Karpas-422 (cell line): ENCODE data around the gene DLGAP1. TPM values are rescaled to one million over a fixed set of nuclear protein-coding genes. Genes with fewer than 3 reads are reported as not detected.
"Not testable (repeated sequence)": the region's sequence is repeated elsewhere in the genome, so short reads cannot be mapped to it uniquely, and the experiment has no call there.

ENCODE experiments used
- DNase-seq: peaks from one replicate; pipeline ENCODE4 v3.0.0-alpha.2; 2015
- H2AFZ ChIP-seq: fragments of 200-600 bp; sonication (generic); 2 replicates; pipeline ENCODE4 v1.6.1; 2014; ENCODE audit warnings: antibody characterized with exemption, low read length, mixed read lengths
- H3K27ac ChIP-seq: fragments of 200-600 bp; sonication (generic); 2 replicates; pipeline ENCODE4 v1.5.1; 2014; ENCODE audit warnings: mild to moderate bottlenecking, low read length, moderate library complexity
- H3K27me3 ChIP-seq: fragments of 200-600 bp; sonication (generic); 2 replicates; pipeline ENCODE4 v1.6.1; 2014; ENCODE audit warnings: low read length, mixed read lengths
- H3K36me3 ChIP-seq: fragments of 200-600 bp; sonication (generic); 2 replicates; pipeline ENCODE4 v1.6.1; 2014; ENCODE audit warnings: low read length, mixed read lengths; ENCODE audit not compliant: insufficient read depth
- H3K4me1 ChIP-seq: fragments of 200-600 bp; sonication (generic); 2 replicates; pipeline ENCODE4 v1.6.1; 2014; ENCODE audit warnings: mild to moderate bottlenecking, low read length, mixed read lengths
- H3K4me2 ChIP-seq: fragments of 200-600 bp; sonication (generic); 2 replicates; pipeline ENCODE4 v1.6.1; 2014; ENCODE audit warnings: low read length, low read depth, mild to moderate bottlenecking; ENCODE audit not compliant: poor library complexity, severe bottlenecking
- H3K4me3 ChIP-seq: fragments of 200-600 bp; sonication (generic); 2 replicates; pipeline ENCODE4 v1.5.1; 2014; ENCODE audit warnings: mild to moderate bottlenecking, antibody characterized with exemption, low read length, mixed read lengths
- H3K79me2 ChIP-seq: fragments of 200-600 bp; sonication (generic); 2 replicates; pipeline ENCODE4 v1.6.1; 2014; ENCODE audit warnings: mild to moderate bottlenecking, low read length, mixed read lengths
- H3K9ac ChIP-seq: fragments of 200-600 bp; sonication (generic); 2 replicates; pipeline ENCODE4 v1.6.0; 2014; ENCODE audit warnings: low read length
- H3K9me2 ChIP-seq: fragments of 200-600 bp; sonication (generic), shearing (Covaris generic); replicated peaks from 2 replicates; pipeline ENCODE4 v1.6.0; 2014; ENCODE audit warnings: mild to moderate bottlenecking, low read length, moderate library complexity; ENCODE audit not compliant: insufficient read depth
- H3K9me3 ChIP-seq: fragments of 300-700, 200-600 bp; sonication (generic); 2 replicates; pipeline ENCODE4 v1.6.1; 2014; ENCODE audit warnings: low read length, mixed read lengths
- H4K20me1 ChIP-seq: fragments of 200-600 bp; sonication (generic); 2 replicates; pipeline ENCODE4 v1.6.1; 2014; ENCODE audit warnings: mild to moderate bottlenecking, antibody characterized with exemption, low read length, low read depth; ENCODE audit not compliant: insufficient read depth
- total RNA-seq: library from RNA; depleted of rRNA; stranded (reverse); fragments of >200 nt; shearing (Covaris generic); gene quantifications from 2 replicates; pipeline ENCODE4 v1.2.3, GENCODE V29; 2014; ENCODE audit warnings: low replicate concordance

Gene DLGAP1
- total RNA-seq, 1 experiment from 2014 or later: 8.8 TPM

DNA sequence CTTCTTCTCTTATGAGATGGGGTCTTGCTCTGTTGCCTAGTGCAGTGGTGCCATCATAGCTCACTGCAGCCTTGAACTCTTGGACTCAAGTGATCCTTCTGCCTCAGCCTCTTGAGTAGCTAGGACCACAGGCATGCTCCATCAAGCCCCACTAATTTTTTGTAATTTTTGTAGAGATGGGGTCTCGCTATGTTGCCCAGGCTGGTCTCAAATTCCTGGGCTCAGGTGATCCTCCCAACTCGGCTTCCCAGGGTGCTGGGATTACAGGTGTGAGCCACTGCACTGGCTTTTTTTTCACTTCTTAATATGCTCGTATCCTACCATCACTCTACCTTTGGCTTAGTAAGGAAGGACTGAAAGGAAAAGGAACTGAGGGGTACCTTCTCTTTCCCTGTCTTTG, 983.0 kb downstream of the DLGAP1 start:
- H3K4me3 ChIP-seq, H4K20me1 ChIP-seq, H3K9ac ChIP-seq: not testable (repeated sequence)

DNA sequence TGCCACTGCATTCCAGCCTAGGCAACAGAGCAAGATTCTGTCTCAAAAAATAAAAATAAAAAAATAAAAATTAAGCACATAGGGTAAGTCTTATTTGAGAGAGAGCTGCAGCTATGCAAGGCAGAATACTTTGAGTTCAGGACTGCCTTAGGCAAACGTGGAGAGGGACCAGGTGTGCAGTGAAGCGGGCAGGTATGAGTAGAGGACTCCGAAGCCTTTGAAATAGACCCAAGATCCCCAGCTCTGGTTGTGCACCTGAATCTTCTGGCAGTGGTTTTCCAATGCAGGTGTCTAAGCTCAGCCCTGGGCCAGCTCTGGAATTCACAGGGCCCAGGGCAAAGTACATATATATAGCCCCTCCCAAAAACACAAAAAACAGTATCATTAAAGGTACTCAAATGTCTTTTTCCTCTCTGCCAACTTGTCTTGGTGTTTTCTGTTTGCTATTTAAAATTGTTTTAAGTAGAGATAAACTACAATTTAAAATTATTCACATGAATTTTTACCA, 983.9 kb downstream of the DLGAP1 start:
- Histone ChIP-seq H3K36me3 (no peaks in the 10 kb centered on the region; the same call in 1 of the 2 replicates), H3K27ac (no peak overlapping the region), H4K20me1 (no peaks in the 10 kb centered on the region), H3K9me3 (no peaks in the 10 kb centered on the region), H3K27me3 (no peaks in the 10 kb centered on the region), H3K79me2 (no peaks in the 10 kb centered on the region), H3K9me2 (no peaks in the 10 kb centered on the region), H3K9ac (no peak overlapping the region), H3K4me3 (no peak overlapping the region), H2AFZ (no peak overlapping the region), H3K4me2 (no peak overlapping the region), H3K4me1 (peaks cover 9% of the 10 kb centered on the region)
- no peak for DNase-seq

More for the DNA sequence above, 983.0 kb downstream of the DLGAP1 start:
- H3K79me2 ChIP-seq, H3K4me1 ChIP-seq, H3K27me3 ChIP-seq, DNase-seq, H3K27ac ChIP-seq, H3K36me3 ChIP-seq, H2AFZ ChIP-seq, H3K9me2 ChIP-seq, H3K4me2 ChIP-seq, H3K9me3 ChIP-seq: not testable (repeated sequence)

DNA sequence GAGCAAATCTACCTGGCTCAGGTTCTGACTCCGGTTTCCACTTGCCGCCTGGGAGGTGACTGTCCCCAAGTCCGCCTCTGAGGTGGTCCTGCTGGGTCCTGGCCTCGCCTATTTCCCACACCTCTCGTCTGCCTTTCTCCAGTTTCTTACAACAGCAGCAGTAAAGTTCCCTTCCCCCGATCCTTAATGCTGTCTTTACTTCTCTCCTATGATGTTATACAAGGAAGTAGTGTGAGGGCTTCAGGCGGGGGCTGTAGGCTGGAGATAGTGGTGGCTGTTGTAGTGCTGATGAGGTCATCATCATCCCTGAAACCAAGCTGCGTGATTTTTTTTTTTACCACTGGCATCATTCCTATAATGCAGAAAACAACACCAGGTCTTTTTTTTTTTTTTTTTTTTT, 986.3 kb downstream of the DLGAP1 start:
- H3K9me2 ChIP-seq: no peaks in the 10 kb centered on the region
- H3K4me3 ChIP-seq: no peak overlapping the region
- no peaks in the 10 kb centered on the region for H3K9me3 ChIP-seq
- no peak for DNase-seq
- no peaks in the 10 kb centered on the region for H3K79me2 ChIP-seq
- H2AFZ ChIP-seq: no peak overlapping the region
- H3K27ac ChIP-seq: no peak overlapping the region
- H4K20me1 ChIP-seq: no peaks in the 10 kb centered on the region
- H3K4me2 ChIP-seq: no peak overlapping the region
- H3K9ac ChIP-seq: no peak overlapping the region
- H3K4me1 ChIP-seq: peaks cover 14% of the 10 kb centered on the region
- no peaks in the 10 kb centered on the region for H3K27me3 ChIP-seq
- H3K36me3 ChIP-seq: no peaks in the 10 kb centered on the region

DNA sequence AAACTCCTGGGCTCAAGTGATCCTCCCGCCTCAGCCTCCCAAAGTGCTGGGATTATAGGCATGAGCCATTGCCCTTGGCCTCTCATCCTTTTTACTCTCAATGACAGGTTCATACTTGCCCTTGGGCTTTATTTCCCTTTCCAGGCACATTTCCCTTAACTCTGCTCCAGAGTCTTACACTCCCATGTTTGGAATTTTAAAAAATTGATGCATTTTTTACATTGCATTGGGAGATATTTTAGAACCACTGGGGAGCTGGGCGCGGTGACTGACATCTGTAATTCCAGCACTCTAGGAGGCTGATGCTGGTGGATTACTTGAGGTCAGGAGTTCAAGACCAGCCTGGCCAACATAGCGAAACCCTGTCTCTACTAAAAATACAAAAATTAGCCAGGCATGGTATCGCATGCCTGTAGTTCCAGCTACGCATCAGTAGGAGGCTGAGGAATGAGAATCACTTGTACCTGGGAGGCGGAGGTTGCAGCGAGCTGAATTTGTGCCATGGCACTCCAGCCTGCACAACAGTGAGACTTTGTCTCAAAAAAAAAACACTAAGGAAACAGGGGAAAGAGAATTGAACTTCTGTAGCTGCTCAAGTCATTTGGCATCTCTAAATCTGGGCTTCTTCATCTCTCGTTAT, 986.9 kb downstream of the DLGAP1 start:
- H3K36me3 ChIP-seq: no peaks in the 10 kb centered on the region
- no peak overlapping the region for H2AFZ ChIP-seq
- H3K27ac ChIP-seq: no peak overlapping the region
- H3K27me3 ChIP-seq: no peaks in the 10 kb centered on the region
- DNase-seq: no peak
- no peak overlapping the region for H3K4me2 ChIP-seq
- H3K4me1 ChIP-seq: peaks cover 14% of the 10 kb centered on the region
- no peaks in the 10 kb centered on the region for H4K20me1 ChIP-seq
- no peaks in the 10 kb centered on the region for H3K9me3 ChIP-seq
- H3K9ac ChIP-seq: no peak overlapping the region
- no peaks in the 10 kb centered on the region for H3K79me2 ChIP-seq
- H3K4me3 ChIP-seq: no peak overlapping the region
- no peaks in the 10 kb centered on the region for H3K9me2 ChIP-seq

DNA sequence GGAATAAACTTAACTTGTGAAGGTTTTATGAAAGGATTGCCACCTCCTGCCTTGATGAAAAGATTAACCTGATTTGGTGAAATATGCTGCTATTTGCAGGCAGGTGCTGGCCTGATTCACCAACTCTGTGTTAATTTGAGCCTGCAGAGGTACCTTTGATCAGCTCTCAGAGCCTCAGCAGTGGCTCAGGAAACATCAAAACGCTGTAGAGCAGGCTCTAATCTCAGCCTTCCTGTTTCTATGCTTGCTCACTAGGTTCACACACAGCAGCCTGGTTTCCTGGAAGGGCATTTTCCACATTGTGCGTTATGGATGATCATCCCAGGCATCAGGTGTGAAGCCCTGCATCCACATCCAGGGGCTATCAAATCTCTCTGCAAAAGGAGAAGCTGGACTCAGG, 988.2 kb downstream of the DLGAP1 start:
- Histone ChIP-seq H3K27me3 (no peaks in the 10 kb centered on the region), H2AFZ (no peak overlapping the region; the same call in 1 of the 2 replicates), H3K36me3 (no peaks in the 10 kb centered on the region), H4K20me1 (no peaks in the 10 kb centered on the region), H3K4me2 (no peak overlapping the region), H3K9me3 (no peaks in the 10 kb centered on the region), H3K4me1 (peaks cover 14% of the 10 kb centered on the region), H3K79me2 (no peaks in the 10 kb centered on the region), H3K27ac (peak overlapping the region; percentile 33), H3K9me2 (no peaks in the 10 kb centered on the region), H3K4me3 (no peak overlapping the region), H3K9ac (no peak overlapping the region)
- DNase-seq: no peak

DNA sequence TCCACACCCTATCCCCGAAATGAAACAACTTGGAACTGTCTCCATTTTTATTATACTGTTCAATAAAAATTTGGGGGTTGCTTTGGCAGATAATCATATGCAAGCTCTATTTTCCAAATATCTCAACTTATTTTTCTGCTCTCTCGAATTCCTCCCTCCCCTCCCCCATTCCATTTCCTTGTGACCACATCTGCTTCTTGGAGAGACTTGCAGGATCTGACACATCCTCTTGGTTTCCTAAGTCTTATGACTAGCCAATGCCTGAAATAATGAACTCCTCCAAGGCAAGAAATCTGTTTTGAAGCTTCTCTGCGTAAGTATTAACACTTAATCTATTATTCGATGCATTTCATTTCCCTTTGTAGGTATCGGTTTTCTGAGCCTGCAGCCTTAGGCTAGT, 989.1 kb downstream of the DLGAP1 start:
- H2AFZ ChIP-seq: no peak overlapping the region
- no peaks in the 10 kb centered on the region for H3K9me3 ChIP-seq
- H3K4me3 ChIP-seq: no peak overlapping the region
- no peak for DNase-seq
- H4K20me1 ChIP-seq: no peaks in the 10 kb centered on the region
- peaks cover 14% of the 10 kb centered on the region for H3K4me1 ChIP-seq
- H3K79me2 ChIP-seq: no peaks in the 10 kb centered on the region
- H3K27me3 ChIP-seq: no peaks in the 10 kb centered on the region
- peaks cover under 1% of the 10 kb centered on the region; the same call in 1 of the 2 replicates for H3K36me3 ChIP-seq
- peak overlapping the region; percentile 33; the same call in 1 of the 2 replicates for H3K27ac ChIP-seq
- H3K9me2 ChIP-seq: no peaks in the 10 kb centered on the region
- H3K4me2 ChIP-seq: peak overlapping the region; percentile 26
- H3K9ac ChIP-seq: no peak overlapping the region

DNA sequence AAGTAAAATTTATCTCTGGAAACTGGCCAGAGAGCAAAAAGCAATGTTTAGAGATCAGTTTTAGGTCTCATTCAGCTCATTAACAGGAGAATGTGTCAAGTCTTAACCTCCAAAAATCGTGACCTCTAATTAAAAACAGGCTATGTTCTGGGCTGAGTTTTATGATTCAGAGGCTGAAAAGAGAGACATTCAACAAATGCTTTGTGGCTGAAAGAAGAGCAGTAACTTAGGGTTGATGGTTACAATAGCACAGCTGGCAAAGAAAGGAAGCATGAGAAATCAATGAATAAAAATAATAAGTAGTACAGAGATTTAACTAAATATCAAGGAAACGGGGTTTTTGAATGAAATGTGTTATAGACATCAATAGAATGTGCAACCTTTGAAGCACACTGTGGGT, 992.1 kb downstream of the DLGAP1 start:
- no peak for DNase-seq
- H4K20me1 ChIP-seq: no peaks in the 10 kb centered on the region

DNA sequence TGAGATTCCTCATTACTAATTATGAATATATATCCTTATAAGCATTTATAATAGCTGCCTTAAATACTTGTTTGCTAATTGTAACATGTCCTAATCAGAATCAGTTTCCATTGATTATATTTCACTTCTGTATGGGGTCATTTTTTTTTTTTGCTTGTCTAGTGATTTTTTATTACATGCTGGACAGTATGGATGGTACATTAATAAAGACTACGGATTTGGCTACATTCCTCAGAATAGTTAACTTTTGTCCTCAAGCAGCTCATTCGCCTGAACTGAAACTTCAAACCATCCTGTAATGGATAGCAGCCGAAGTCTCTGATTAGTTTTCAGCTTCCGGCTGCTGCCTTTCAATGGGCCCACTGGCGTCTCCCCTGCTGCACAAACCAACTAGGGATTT, 993.4 kb downstream of the DLGAP1 start:
- 0 out of 2 replicates have a peak, but pooled peaks cover 5% of the 10 kb centered on the region for H4K20me1 ChIP-seq
- H2AFZ ChIP-seq: no peak overlapping the region
- peaks cover 37% of the 10 kb centered on the region for H3K36me3 ChIP-seq

More for the DNA sequence above, 992.1 kb downstream of the DLGAP1 start:
- Histone ChIP-seq H3K9me2 (no peaks in the 10 kb centered on the region), H3K27me3 (no peaks in the 10 kb centered on the region), H3K4me3 (no peak overlapping the region), H3K27ac (peak overlapping the region; percentile 40), H3K36me3 (peaks cover 25% of the 10 kb centered on the region), H3K4me1 (peaks cover 14% of the 10 kb centered on the region), H3K79me2 (no peaks in the 10 kb centered on the region), H3K4me2 (no peak overlapping the region), H3K9me3 (no peaks in the 10 kb centered on the region), H2AFZ (no peak overlapping the region), H3K9ac (no peak overlapping the region)

More for the DNA sequence above, 993.4 kb downstream of the DLGAP1 start:
- no peak for DNase-seq
- Histone ChIP-seq H3K9me3 (no peaks in the 10 kb centered on the region), H3K27ac (no peak overlapping the region), H3K4me2 (no peak overlapping the region), H3K4me3 (no peak overlapping the region), H3K27me3 (no peaks in the 10 kb centered on the region), H3K4me1 (peaks cover 11% of the 10 kb centered on the region), H3K9me2 (no peaks in the 10 kb centered on the region), H3K79me2 (peaks cover 10% of the 10 kb centered on the region), H3K9ac (no peak overlapping the region)
